ENCODE results near the gene IFT80. TPM values are rescaled to one million over a fixed set of nuclear protein-coding genes. Genes with fewer than 3 reads are reported as not detected.
A peak's percentile ranks its signal among the peaks of the same experiment; 100 is the strongest.

The IFT80 gene
- total RNA-seq, 1 donor from 2014 or later, result 90.0 TPM

DNA sequence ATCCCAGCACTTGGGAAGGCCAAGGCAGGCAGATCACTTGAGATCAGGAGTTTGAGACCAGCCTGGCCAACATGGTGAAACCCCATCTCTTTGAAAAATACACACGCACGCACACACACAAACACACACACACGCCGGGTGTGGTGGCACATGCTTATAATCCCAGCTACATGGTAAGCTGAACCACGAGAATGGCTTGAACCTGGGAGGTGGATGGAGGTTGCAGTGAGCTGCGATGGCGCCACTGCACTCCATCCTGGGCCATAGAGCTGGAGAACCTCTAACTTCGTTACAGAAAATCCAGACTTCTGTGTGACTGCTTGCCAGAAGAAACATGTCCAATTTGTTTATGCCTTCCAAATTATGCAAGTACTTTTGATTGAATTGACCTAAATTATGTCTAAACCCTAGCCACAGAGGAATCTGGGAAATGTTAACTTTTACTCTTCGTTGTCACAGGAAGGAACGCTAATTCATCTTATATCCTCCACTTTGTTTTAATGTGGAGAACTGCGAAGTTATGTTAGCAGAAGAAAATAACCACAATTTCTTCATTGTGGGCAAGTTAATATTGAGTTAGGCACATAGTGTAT lies 28.9 kb upstream of the IFT80 start:
- no peak overlapping the region for H3K4me3 ChIP-seq
- peaks cover 57% of the 10 kb centered on the region for H3K79me2 ChIP-seq (ENCODE audit: low read depth)
- H3K27me3 ChIP-seq, result no peaks in the 10 kb centered on the region
- TF ChIP-seq EZH2phosphoT487 (IDR thresholded peaks at IDR 0.05) (no peak), EZH2 (IDR thresholded peaks at IDR 0.05) (no peak)
- TF ChIP-seq, protein P1, sequence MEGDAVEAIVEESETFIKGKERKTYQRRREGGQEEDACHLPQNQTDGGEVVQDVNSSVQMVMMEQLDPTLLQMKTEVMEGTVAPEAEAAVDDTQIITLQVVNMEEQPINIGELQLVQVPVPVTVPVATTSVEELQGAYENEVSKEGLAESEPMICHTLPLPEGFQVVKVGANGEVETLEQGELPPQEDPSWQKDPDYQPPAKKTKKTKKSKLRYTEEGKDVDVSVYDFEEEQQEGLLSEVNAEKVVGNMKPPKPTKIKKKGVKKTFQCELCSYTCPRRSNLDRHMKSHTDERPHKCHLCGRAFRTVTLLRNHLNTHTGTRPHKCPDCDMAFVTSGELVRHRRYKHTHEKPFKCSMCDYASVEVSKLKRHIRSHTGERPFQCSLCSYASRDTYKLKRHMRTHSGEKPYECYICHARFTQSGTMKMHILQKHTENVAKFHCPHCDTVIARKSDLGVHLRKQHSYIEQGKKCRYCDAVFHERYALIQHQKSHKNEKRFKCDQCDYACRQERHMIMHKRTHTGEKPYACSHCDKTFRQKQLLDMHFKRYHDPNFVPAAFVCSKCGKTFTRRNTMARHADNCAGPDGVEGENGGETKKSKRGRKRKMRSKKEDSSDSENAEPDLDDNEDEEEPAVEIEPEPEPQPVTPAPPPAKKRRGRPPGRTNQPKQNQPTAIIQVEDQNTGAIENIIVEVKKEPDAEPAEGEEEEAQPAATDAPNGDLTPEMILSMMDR (IDR thresholded peaks at IDR 0.05), result no peak
- no peaks in the 10 kb centered on the region for H3K4me1 ChIP-seq
- no peak overlapping the region for H3K27ac Mint-ChIP-seq
- H3K9me3 ChIP-seq (ENCODE audit: low read depth), result no peaks in the 10 kb centered on the region
- H3K27me3 Mint-ChIP-seq (ENCODE audit: insufficient read depth, low read depth), result no peaks in the 10 kb centered on the region
- no peaks in the 10 kb centered on the region for H3K4me1 Mint-ChIP-seq
- H2AFZ ChIP-seq (replicated peaks), result no peak overlapping the region
- no peaks in the 10 kb centered on the region for H3K9me3 Mint-ChIP-seq
- DNase-seq (ENCODE audit: low spot score), result no peak
- H3K36me3 ChIP-seq, result peaks cover 60% of the 10 kb centered on the region
- H3F3A ChIP-seq (ENCODE audit: low read depth), result peaks cover 65% of the 10 kb centered on the region
- H4K20me1 ChIP-seq (ENCODE audit: low read depth), result peaks cover 12% of the 10 kb centered on the region
- peak overlapping the region; percentile 0 for H3K27ac ChIP-seq
- H3K4me2 ChIP-seq, result no peak overlapping the region
- no peak overlapping the region for H3K4me3 Mint-ChIP-seq
- no peak overlapping the region for H3K9ac ChIP-seq
- peaks cover 49% of the 10 kb centered on the region for H3K36me3 Mint-ChIP-seq

DNA sequence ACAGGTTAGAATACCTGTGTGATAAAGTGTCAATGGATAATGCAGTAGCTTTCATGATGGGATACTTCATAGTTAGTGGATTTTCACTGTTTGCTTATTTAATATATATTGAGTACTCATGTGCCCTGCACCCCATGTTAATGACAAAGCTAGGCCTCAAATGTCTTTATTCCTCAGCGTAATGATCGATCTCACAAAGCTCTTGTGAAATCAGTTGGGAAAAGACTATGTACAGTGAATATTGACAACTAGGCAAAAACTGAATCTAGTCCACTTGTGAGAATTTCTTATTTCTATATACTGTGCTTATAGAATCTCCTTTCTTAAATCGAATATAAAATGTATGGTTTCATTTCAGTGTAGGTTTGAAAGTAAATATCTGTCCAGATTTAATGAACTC lies 18.3 kb upstream of the IFT80 start:
- H3K4me1 ChIP-seq, result no peaks in the 10 kb centered on the region
- H3K27me3 ChIP-seq, result no peaks in the 10 kb centered on the region
- H3K9me3 Mint-ChIP-seq, result no peaks in the 10 kb centered on the region
- H2AFZ ChIP-seq (replicated peaks), result no peak overlapping the region
- H3K36me3 ChIP-seq, result peaks cover 71% of the 10 kb centered on the region
- H3K4me2 ChIP-seq, result no peak overlapping the region
- no peaks in the 10 kb centered on the region for H3K4me1 Mint-ChIP-seq
- H3K36me3 Mint-ChIP-seq, result peaks cover 35% of the 10 kb centered on the region
- DNase-seq (ENCODE audit: low spot score), result no peak
- H3F3A ChIP-seq (ENCODE audit: low read depth), result peaks cover 26% of the 10 kb centered on the region
- TF ChIP-seq EZH2phosphoT487 (IDR thresholded peaks at IDR 0.05) (no peak), EZH2 (IDR thresholded peaks at IDR 0.05) (no peak)
- TF ChIP-seq, protein P1 (IDR thresholded peaks at IDR 0.05), result no peak
- no peak overlapping the region for H3K27ac ChIP-seq
- H3K9me3 ChIP-seq (ENCODE audit: low read depth), result no peaks in the 10 kb centered on the region
- peaks cover 79% of the 10 kb centered on the region for H3K79me2 ChIP-seq (ENCODE audit: low read depth)
- H3K27ac Mint-ChIP-seq, result no peak overlapping the region
- no peaks in the 10 kb centered on the region for H3K27me3 Mint-ChIP-seq (ENCODE audit: insufficient read depth, low read depth)
- no peak overlapping the region for H3K9ac ChIP-seq
- H4K20me1 ChIP-seq (ENCODE audit: low read depth), result peaks cover 48% of the 10 kb centered on the region
- H3K4me3 Mint-ChIP-seq, result no peak overlapping the region
- no peak overlapping the region for H3K4me3 ChIP-seq

DNA sequence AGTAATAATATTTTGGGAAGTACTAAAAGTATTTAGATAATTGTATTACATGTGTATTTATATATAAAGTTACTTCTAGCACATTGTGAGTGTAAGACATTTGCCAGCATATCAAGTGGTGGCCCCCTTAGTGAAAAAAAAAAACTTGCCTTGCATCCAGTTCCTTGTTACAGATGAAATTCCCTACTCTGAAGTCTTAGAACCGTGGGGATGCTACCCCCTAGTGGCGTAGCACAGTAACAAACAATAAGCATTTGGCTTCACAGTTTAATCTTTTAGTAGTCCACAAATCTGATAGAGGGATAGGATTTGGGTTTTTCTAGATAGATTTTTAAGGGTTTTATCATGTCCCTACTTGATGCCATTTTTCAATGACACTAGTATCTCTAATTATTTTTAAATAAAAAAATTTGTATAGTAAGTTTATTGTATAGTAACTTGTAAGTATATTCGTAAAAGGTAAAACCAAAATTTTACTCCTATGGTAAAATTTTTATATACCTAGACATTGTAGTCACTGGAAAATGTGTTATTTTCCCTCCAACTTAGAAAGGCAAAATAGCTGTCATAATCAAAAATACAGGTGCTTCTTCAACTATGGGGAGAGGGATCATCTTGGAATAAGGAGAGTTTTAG lies 14.7 kb upstream of the IFT80 start:
- Histone ChIP-seq H4K20me1 (ENCODE audit: low read depth) (peaks cover 31% of the 10 kb centered on the region), H3K9ac (no peak overlapping the region), H3K27ac (no peak overlapping the region), H3K27me3 (no peaks in the 10 kb centered on the region), H3K36me3 (peaks cover 45% of the 10 kb centered on the region), H3K9me3 (ENCODE audit: low read depth) (no peaks in the 10 kb centered on the region), H3K4me2 (no peak overlapping the region), H2AFZ (replicated peaks) (no peak overlapping the region), H3F3A (ENCODE audit: low read depth) (peaks cover 35% of the 10 kb centered on the region), H3K79me2 (ENCODE audit: low read depth) (peaks cover 82% of the 10 kb centered on the region), H3K4me1 (no peaks in the 10 kb centered on the region), H3K4me3 (no peak overlapping the region)
- TF ChIP-seq, protein P1 (IDR thresholded peaks at IDR 0.05), result peak; percentile 90
- no peak for TF ChIP-seq EZH2phosphoT487 (IDR thresholded peaks at IDR 0.05)
- no peaks in the 10 kb centered on the region for H3K9me3 Mint-ChIP-seq
- H3K4me3 Mint-ChIP-seq, result no peak overlapping the region
- H3K27ac Mint-ChIP-seq, result no peak overlapping the region
- peaks cover 31% of the 10 kb centered on the region for H3K36me3 Mint-ChIP-seq
- no peaks in the 10 kb centered on the region for H3K4me1 Mint-ChIP-seq
- peak; percentile 78 for DNase-seq (ENCODE audit: low spot score)
- H3K27me3 Mint-ChIP-seq (ENCODE audit: insufficient read depth, low read depth), result no peaks in the 10 kb centered on the region

Measured in neural progenitor cell (in vitro differentiated cells).